B cell (primary cell): ENCODE data around the gene THAP2. TPM values are rescaled to one million over a fixed set of nuclear protein-coding genes. Genes with fewer than 3 reads are reported as not detected.

Experiments
- ATAC-seq: fragments of 200-7000 bp; cut with Tn5 transposase; one replicate; pipeline ENCODE4 v1.10.0; 2021; ENCODE audit warnings: low read depth, mild to moderate bottlenecking, moderate number of reproducible peaks, moderate library complexity
- CTCF ChIA-PET: fragments of 350-600 bp; sonication (Branson Sonifier 250); formaldehyde crosslinking; loops from one replicate; lab custom pipeline; 2021; ENCODE audit warnings: antibody characterized with exemption, inconsistent platforms; lab: Charles Lee
- POLR2A ChIA-PET: fragments of 350-600 bp; sonication (Branson Sonifier 250); formaldehyde crosslinking; loops from one replicate; lab custom pipeline; 2021; ENCODE audit warnings: antibody characterized with exemption; lab: Charles Lee
- DNase-seq: peaks from one replicate; pipeline ENCODE4 v3.0.0; 2013
- H2AFZ ChIP-seq: 2 replicates; pipeline ENCODE4 v1.6.1; 2012; ENCODE audit warnings: mild to moderate bottlenecking, low read depth, low read length; ENCODE audit not compliant: insufficient read depth, poor library complexity, severe bottlenecking
- H3K27ac ChIP-seq, 2 donors: 1 replicate in 1 of 2; 2 replicates in 1 of 2; pipeline ENCODE4 v1.5.1; 2012 to 2013; ENCODE audit warnings: low read length in 2 of 2, mild to moderate bottlenecking in 2 of 2, moderate library complexity in 1 of 2
- H3K27me3 ChIP-seq, 4 experiments: fragments of 200-600 bp in 1 of 4; sonication (generic) in 1 of 4; replicated peaks in 1 of 4; 1 replicate in 2 of 4; 2 replicates in 2 of 4; pipeline versions ENCODE4 v1.6.1 to v1.7.0; 2013 to 2016; ENCODE audit warnings: low read length in 3 of 4, mild to moderate bottlenecking in 2 of 4, mixed read lengths in 1 of 4, moderate library complexity in 1 of 4; ENCODE audit not compliant: insufficient read depth in 4 of 4, control insufficient read depth in 3 of 4; ENCODE audit errors: control extremely low read depth in 1 of 4
- H3K36me3 ChIP-seq, 2 experiments: replicated peaks in 1 of 2; 1 replicate in 1 of 2; 2 replicates in 1 of 2; pipeline versions ENCODE4 v1.6.1 to v1.7.1; 2013; ENCODE audit warnings: low read length in 1 of 2; ENCODE audit not compliant: insufficient read depth in 2 of 2, control insufficient read depth in 1 of 2; ENCODE audit errors: control extremely low read depth in 1 of 2, extremely low read depth in 1 of 2
- H3K4me1 ChIP-seq, 2 donors: fragments of 200-600 bp in 1 of 2; sonication (generic) in 1 of 2; 1 replicate in 1 of 2; 2 replicates in 1 of 2; pipeline versions ENCODE4 v1.5.1 to v1.6.1; 2013 to 2017; ENCODE audit warnings: low read length in 2 of 2; ENCODE audit not compliant: control insufficient read depth in 2 of 2, insufficient read depth in 2 of 2
- H3K4me2 ChIP-seq: replicated peaks from 2 replicates; pipeline ENCODE3; 2012; ENCODE audit warnings: mild to moderate bottlenecking, low read depth, low read length; ENCODE audit not compliant: poor library complexity, severe bottlenecking
- H3K4me3 ChIP-seq, 5 experiments: fragments of 200-600 bp in 1 of 5; sonication (generic) in 1 of 5; 1 replicate in 3 of 5; 2 replicates in 2 of 5; pipeline versions ENCODE4 v1.5.1 to v1.7.0; 2011 to 2016; ENCODE audit warnings: low read length in 4 of 5, mild to moderate bottlenecking in 4 of 5, low read depth in 2 of 5, control low read depth in 1 of 5, moderate library complexity in 1 of 5; ENCODE audit not compliant: insufficient read depth in 1 of 5; ENCODE audit errors: control extremely low read depth in 1 of 5, extremely low read depth in 1 of 5
- H3K79me2 ChIP-seq: fragments of 200-600 bp; sonication (generic); one replicate; pipeline ENCODE4 v1.6.0; 2016; ENCODE audit warnings: low read length; ENCODE audit not compliant: control insufficient read depth, insufficient read depth
- H3K9ac ChIP-seq: fragments of 200-600 bp; sonication (generic); 2 replicates; pipeline ENCODE4 v1.6.1; 2017; ENCODE audit warnings: mild to moderate bottlenecking, low read length, moderate library complexity
- H3K9me3 ChIP-seq, 3 donors: one replicate each; pipeline versions ENCODE4 v1.6.1 to v1.7.1; 2013; ENCODE audit warnings: low read length in 2 of 3; ENCODE audit not compliant: control insufficient read depth in 2 of 3, insufficient read depth in 1 of 3; ENCODE audit errors: control extremely low read depth in 1 of 3
- H4K20me1 ChIP-seq: 2 replicates; pipeline ENCODE4 v1.6.0; 2012; ENCODE audit warnings: mild to moderate bottlenecking, low read length; ENCODE audit not compliant: insufficient read depth, control insufficient read depth, poor library complexity, severe bottlenecking
- H3K27ac Mint-ChIP-seq: one replicate; pipeline ENCODE4 v1.8.0; 2021; ENCODE audit warnings: mixed read lengths
- H3K27me3 Mint-ChIP-seq: one replicate; pipeline ENCODE4 v1.8.0; 2021; ENCODE audit warnings: mixed read lengths
- H3K4me1 Mint-ChIP-seq: one replicate; pipeline ENCODE4 v1.8.0; 2021; ENCODE audit warnings: mixed read lengths
- H3K4me3 Mint-ChIP-seq: one replicate; pipeline ENCODE4 v1.8.0; 2021; ENCODE audit warnings: mixed read lengths
- H3K9me3 Mint-ChIP-seq: one replicate; pipeline ENCODE4 v1.8.0; 2022; ENCODE audit warnings: mixed read lengths; ENCODE audit not compliant: insufficient read depth
- EZH2 ChIP-seq: IDR thresholded peaks from 2 replicates; pipeline ENCODE4 v1.6.1; 2012; ENCODE audit warnings: borderline replicate concordance, low read depth, mild to moderate bottlenecking, moderate library complexity, low read length; ENCODE audit not compliant: insufficient read depth, poor library complexity, severe bottlenecking
- WGBS: methylation state at CpG from one replicate; pipeline ENCODE4 v1.1.5; 2013; ENCODE audit warnings: missing lambda C conversion rate; ENCODE audit not compliant: insufficient coverage; 5-methylcytosine and 5-hydroxymethylcytosine counted together
- intact Hi-C: fragments of 100-400 bp; cut with micrococcal nuclease; formaldehyde crosslinking; loops from one replicate; pipeline ENCODE4 v1.10.0; 2022
- polyA plus RNA-seq: library from polyadenylated mRNA; depleted of rRNA; stranded (reverse); fragments of >200 nt; gene quantifications from 2 replicates; pipeline ENCODE4 v1.2.3, GENCODE V29; 2012
- total RNA-seq, 2 donors: library from RNA; stranded (reverse); fragments of 120-200 nt in 1 of 2; gene quantifications; 1 replicate in 1 of 2; 2 replicates in 1 of 2; pipeline versions ENCODE4 v1.2.3 to v1.2.4, GENCODE V29; 2013 to 2022
- TF ChIP-seq, protein P1 (sequence below): fragments of 200-600 bp; IDR thresholded peaks from one replicate; pipeline ENCODE4 v1.8.0; 2022; ENCODE audit warnings: antibody characterized with exemption, mild to moderate bottlenecking

THAP2 gene
- total and polyA plus RNA-seq, 2 donors (not counting 1 experiment from before 2014, with no cell fraction given), result 11.6 to 13.2 TPM

DNA sequence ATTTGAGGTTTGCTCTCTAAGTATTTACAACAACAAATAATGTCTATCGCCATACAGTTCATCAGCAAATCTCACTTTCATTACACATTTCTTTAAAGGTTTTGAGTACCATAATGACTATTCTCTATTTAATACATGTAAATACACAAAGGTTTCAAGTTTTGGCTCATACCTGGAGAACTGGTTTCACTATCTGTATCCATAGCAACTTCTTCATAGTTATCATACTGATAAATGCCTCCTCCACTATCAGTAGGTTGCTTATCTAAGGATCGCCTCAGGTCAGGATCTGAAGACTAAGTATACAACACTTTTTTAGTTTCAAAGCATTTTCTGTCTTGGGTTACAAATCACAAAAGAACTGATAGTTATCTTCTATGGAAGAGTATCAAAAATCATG lies 21.8 kb upstream of the THAP2 start:
- H3K27ac Mint-ChIP-seq, result no peak overlapping the region
- DNase-seq (no peak), ATAC-seq (no peak)
- no peak overlapping the region for H3K4me2 ChIP-seq
- POLR2A ChIA-PET, result interaction anchor here (0.8 kb wide), 1 partner anchor 105 kb away, joined by 3 read pairs; no protein-coding TSS in a partner anchor
- WGBS, result no CpG with 5 or more reads among the region's 2 CpGs
- no peak overlapping the region for H3K27ac ChIP-seq
- no peaks in the 10 kb centered on the region for H4K20me1 ChIP-seq
- H3K4me3 ChIP-seq, result no peak overlapping the region
- TF ChIP-seq EZH2, result no peak
- TF ChIP-seq, protein P1, sequence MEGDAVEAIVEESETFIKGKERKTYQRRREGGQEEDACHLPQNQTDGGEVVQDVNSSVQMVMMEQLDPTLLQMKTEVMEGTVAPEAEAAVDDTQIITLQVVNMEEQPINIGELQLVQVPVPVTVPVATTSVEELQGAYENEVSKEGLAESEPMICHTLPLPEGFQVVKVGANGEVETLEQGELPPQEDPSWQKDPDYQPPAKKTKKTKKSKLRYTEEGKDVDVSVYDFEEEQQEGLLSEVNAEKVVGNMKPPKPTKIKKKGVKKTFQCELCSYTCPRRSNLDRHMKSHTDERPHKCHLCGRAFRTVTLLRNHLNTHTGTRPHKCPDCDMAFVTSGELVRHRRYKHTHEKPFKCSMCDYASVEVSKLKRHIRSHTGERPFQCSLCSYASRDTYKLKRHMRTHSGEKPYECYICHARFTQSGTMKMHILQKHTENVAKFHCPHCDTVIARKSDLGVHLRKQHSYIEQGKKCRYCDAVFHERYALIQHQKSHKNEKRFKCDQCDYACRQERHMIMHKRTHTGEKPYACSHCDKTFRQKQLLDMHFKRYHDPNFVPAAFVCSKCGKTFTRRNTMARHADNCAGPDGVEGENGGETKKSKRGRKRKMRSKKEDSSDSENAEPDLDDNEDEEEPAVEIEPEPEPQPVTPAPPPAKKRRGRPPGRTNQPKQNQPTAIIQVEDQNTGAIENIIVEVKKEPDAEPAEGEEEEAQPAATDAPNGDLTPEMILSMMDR, result no peak
- H3K9me3 Mint-ChIP-seq, result no peaks in the 10 kb centered on the region
- no peak overlapping the region for H2AFZ ChIP-seq
- peaks cover 18 to 81% of the 10 kb centered on the region in 2 experiments for H3K36me3 ChIP-seq
- CTCF ChIA-PET, result interaction anchor here (1.0 kb wide), 1 partner anchor 105 kb away, joined by 8 read pairs; no protein-coding TSS in a partner anchor
- H3K27me3 Mint-ChIP-seq, result no peaks in the 10 kb centered on the region
- H3K79me2 ChIP-seq, result peaks cover 22% of the 10 kb centered on the region
- H3K4me3 Mint-ChIP-seq, result no peak overlapping the region
- H3K9me3 ChIP-seq, result no peaks in the 10 kb centered on the region
- H3K9ac ChIP-seq, result no peak overlapping the region
- intact Hi-C loops, result no loop called here
- H3K4me1 ChIP-seq, result peaks cover 0 to 3% of the 10 kb centered on the region in 2 donors
- H3K4me1 Mint-ChIP-seq, result peaks cover 10% of the 10 kb centered on the region
- H3K27me3 ChIP-seq, result no peaks in the 10 kb centered on the region

DNA sequence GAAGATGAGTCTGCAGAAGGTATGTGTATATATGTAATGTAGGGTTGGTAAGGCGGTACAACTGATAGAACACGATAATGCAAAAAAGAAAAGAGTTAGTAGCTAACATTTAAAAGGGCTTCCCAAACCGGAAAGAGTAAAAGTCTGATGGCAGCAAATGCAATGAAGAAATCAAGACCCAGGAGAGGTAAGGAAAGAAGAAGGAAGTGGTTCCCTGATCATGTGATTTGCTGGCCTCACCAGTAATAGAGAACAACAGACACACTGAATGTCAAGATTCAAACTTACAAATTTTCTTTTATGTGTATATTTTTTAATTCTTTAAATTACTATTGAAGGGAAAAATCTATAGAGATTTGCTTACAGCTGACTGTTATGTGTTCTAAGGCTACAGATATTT lies 18.8 kb upstream of the THAP2 start:
- H3K4me2 ChIP-seq, result no peak overlapping the region
- peaks cover 18% of the 10 kb centered on the region for H4K20me1 ChIP-seq
- peak overlapping the region in 1 of 2 donors; percentile 56 for H3K27ac ChIP-seq
- Mint-ChIP-seq H3K27ac (peak overlapping the region; percentile 34), H3K4me3 (no peak overlapping the region), H3K4me1 (peaks cover 15% of the 10 kb centered on the region), H3K27me3 (no peaks in the 10 kb centered on the region), H3K9me3 (no peaks in the 10 kb centered on the region)
- no peaks in the 10 kb centered on the region for H3K27me3 ChIP-seq
- 49% methylated on average over 2 of the region's 3 CpGs for WGBS
- no peak for ATAC-seq
- intact Hi-C loops, result loop anchor here (5.0 kb wide), 1 partner anchor 33 kb away; no protein-coding TSS in a partner anchor
- H3K9me3 ChIP-seq, result no peaks in the 10 kb centered on the region
- H3K79me2 ChIP-seq, result peaks cover 42% of the 10 kb centered on the region
- ChIA-PET POLR2A (no interaction called here), CTCF (interaction anchor here (0.9 to 3.0 kb wide), 6 partner anchors 9 to 113 kb away, joined by 3 to 26 read pairs (median 4); partner anchors contain the start of gene TMEM19)
- peak; percentile 22 for DNase-seq
- peaks cover 16 to 82% of the 10 kb centered on the region in 2 experiments for H3K36me3 ChIP-seq
- TF ChIP-seq EZH2, result no peak
- TF ChIP-seq, protein P1, result no peak
- no peak overlapping the region for H3K4me3 ChIP-seq
- peaks cover 0 to 3% of the 10 kb centered on the region in 2 donors for H3K4me1 ChIP-seq
- no peak overlapping the region for H3K9ac ChIP-seq
- no peak overlapping the region for H2AFZ ChIP-seq
